CD4-positive, alpha-beta T cell treated with Interleukin-21 for 1 hour (primary cell): ENCODE data around the gene CTSD.

Source experiments
- DNase-seq: peaks from one replicate; pipeline ENCODE4 v3.0.0-alpha.2; 2020

The CTSD gene

DNA sequence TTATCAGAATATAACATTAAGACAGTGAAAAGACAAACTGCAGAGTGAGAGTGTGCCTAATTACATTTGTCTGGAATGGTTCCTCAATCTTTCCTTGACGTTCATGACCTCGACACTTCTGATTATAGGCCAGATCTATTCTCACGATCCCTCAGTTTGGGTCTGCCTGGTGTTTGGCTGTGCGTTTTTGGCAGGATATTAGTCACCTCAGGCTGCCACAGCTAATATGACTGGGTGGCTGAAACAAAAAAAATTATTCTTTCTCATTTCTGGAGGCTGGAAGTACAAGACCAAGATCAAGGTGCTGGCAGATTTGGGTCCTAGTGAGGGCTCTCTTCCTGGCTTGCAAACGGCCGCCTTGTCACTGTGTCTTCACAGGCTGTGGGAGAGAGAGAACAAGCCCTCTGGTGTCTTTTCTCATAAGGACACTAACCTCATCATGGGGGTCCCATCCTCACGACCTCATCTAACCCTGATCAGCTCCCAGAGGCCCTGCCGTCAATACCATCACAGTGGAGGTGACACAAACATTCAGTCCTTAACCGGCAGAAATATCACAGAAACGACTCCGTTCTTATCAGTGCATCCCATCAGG lies 36.5 kb downstream of the CTSD start:
- DNase-seq = no peak

DNA sequence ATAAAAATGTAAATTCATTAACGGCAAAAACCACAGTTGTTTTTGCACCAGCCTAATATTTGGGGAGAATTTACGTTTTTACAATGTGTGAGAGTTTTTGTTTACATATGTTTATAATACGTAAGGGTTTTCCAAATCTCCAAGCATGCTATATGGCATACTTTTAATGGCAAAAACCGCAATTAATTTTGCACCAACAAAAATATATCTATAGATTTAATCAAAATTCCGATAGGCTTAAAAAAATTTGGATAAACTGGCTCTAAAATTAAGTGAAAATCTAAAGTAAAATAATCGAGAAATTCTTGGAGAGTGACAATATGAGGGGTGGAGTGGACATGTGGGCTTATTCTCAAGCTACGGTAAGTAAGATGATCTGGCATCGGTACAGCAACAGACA lies 43.9 kb downstream of the CTSD start:
- no peak for DNase-seq

DNA sequence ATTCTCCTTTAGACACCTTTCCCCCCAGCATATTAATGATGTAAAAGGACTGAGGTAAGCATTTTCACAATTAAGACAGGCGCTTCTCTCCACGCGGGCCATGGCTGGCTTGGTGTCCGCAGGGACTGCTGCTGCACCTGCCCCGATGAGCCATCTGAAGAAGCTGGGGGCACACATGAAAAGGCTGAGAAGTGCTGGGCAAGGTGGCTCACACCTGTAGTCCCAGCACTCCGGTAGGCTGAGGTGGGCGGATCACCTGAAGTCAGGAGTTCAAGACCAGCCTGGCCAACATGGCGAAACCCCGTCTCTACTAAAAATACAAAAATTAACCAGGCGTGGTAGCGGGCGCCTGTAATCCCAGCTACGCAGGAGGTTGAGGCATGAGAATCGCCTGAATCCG lies 45.4 kb downstream of the CTSD start:
- DNase-seq = no peak

DNA sequence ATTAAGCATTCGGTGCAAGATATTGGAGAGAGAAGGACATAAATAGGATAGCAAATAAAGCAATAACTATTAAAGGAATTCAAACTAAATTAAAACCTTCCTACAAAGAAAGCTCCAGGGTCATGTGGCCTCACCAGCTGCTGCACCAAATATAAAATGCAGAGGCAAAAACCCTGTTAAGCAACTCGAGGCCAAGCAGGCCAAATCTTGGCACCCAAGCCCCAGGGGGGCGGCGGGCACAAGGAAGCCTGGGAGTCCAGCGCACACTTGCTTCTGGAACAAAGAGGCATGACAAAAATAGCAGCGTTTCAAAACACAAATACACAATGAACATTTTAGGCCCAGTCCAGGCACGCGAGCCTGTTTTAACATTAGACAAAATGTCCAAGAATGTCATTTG lies 46.0 kb downstream of the CTSD start:
- DNase-seq = no peak

DNA sequence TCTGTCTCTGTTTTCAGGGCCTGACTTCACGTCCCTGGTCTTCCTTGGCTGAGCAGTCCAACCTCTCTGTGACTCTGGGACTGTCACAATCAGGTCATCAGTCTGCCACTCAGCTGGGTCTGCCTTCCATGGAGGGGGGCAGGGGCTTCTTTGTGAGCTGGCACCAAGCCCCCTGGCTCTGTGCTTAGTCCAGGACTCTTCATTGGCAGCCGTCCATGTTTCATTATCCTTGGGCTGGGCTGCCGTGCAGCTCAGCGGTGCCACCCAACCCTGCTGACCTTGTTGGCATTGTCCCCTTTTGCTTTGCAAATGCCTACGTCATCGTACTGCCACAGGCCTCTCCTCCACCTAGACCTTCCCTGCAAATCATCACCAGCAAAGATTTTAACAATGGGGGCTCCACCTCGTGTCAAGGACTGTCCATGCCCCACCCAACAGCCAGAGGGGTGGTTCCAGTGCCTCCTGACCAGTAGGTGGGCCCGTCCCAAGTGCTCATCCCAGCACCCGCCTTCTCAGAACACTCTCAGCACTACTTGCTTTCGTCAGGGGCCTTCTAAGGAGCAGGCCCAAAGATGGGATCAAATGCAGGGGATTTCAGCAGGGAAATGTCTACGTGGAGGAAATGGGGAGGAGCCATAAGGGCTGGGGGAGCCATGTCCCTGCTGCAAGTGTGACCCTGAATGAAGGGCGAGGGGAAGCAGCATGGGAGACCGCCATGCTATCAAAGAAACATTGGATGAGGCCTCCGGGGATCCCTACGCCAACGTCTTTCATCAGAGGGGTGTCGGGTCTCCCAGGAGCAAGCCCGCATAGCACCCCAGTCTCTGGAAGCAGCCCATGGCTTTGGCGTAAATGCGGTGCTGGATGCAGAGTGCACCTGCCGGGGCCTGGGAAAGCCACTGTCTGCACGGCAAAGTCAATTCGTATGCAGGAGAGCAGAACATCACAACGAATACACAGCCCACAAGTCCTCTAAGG lies 48.5 kb downstream of the CTSD start:
- no peak for DNase-seq

DNA sequence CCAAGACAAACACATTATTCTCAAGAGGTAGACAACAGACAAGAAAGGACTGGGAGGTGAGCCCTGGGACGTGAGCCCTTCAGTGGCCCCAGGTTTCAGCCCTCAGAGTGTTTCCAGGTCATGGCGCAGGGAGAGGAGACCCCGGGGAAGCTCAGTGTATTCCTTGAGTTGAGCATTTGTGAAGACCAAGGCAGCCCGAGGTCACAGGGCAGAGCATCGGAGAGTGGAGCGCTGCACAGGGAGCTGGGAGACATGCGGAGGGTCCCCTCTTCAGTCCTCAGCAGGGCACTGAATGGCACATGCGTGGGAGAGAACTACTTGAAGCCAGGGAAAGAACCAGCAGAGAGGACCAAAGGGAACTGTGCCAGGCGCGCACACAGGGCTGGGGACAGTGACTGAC lies 55.0 kb downstream of the CTSD start:
- DNase-seq = no peak

- DNase-seq = no peak
Measured at GRCh38 chr11:1707751-1708150, 56.0 kb downstream of the CTSD start.

DNA sequence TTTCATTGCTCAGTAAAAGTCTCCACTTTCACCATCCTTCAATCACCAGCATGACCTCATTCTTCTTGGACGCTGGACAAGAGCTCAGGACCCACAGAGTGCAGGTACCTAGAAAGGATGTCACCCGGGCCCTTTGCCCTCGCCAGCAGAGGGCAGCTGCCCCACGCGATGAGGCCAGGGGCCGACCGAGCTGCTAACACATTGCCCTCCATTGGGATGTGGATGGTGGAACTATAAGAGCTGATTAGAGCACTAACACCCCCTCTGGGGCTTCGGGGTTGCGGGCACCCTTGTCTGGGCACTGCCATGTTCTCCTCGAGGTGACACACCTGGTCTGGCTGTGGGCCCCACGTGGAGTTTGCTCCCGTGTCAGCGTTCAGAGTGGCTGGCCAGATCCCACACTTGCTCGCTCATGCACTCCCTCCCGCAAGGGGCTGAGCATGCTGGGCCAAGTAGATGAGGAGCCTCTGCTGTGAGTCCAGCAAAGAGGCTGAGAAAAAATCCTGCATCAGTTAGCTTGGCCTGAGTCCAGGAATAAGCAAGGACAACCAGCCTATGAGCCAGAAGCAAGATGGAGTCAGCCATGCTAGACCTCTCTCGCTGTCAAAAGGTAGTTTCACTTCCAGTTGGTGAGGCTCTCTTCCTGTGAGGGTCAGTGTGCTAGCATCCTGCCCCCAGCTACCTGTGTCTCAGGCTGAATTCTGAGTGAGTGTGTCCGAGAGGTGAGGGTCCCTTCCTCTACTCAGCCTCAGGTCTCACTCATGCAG lies 56.9 kb downstream of the CTSD start:
- peak; percentile 29 for DNase-seq

DNA sequence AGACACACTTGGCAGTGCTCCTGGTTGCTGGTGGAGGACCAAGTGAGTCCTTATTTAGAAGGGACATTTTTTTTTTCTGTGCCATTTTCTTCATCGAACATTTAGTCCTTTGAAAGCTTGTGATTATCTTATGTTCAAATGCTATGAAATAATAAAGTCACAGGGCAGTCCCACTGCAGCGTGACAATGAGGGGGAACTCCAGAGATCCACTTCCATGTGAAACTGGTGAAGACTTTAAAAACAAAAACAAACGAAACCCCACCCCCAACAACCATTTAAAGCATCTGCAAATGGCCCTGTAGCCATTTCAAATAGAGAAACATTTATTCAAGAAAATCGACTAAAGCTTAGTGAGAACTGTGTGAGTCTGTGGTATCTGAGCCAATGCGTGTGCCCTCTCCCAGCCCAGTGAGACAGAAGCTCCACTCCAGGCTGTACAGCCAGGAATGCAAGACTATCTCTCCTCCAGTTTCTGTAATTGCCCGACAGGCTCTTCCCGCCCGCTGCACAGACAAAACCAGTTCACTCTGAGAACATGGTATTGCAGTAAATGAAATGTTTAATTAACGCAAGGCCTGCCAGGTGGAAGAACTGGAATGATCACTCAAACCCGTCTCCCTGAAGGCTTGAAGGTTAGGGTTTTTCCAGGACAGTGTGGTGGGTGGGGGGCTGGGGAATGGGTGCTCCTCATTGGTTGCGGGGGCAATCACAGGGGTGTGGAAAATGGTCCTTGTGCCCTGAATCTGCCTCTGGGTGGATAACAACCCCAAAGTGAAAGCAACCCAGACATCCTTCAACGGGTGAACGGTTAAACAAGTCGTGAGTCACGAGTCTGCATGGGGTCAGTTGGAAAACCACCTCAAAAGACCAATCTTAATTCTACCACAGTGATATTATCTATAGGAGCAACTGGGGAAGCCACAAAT lies 58.3 kb downstream of the CTSD start:
- no peak for DNase-seq

- no peak for DNase-seq
Measured at GRCh38 chr11:1703146-1703545, 60.6 kb downstream of the CTSD start.
